GM18498 (cell line): ENCODE data around the gene EP400.

ENCODE experiments used
- ATAC-seq: cut with Tn5 transposase; IDR thresholded peaks from one replicate; pipeline ENCODE4 v1.9.1; 2021; ENCODE audit warnings: mild to moderate bottlenecking, moderate library complexity; ENCODE audit not compliant: unreplicated experiment

The EP400 gene

GRCh38 chr12:132109741-132110140 is 160.0 kb downstream of the EP400 start:
- no peak for ATAC-seq

DNA sequence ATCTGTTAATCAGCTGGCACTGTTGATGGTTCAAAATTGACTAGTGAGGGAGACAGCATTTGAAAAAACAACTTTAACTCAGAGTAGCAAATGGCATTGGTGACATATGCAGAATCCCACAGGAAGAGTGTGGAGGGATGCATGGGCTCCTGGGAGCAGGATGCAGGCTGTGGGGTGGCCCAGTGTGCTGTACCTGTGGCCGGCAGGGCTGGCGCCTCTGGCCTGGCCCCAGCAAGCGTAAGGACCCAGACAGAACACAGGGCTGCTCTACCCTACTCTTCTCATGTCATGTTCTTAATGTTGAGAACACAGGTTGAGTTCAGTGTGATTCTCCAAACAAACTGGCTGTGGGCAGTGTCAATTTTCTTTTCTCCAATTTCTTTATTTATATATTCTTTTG is 160.9 kb downstream of the EP400 start:
- no peak for ATAC-seq

- ATAC-seq: no peak
These were observed 162.0 kb downstream of the EP400 start for GRCh38 chr12:132111654-132112304.

GRCh38 chr12:132114667-132115066 is 164.9 kb downstream of the EP400 start:
- ATAC-seq: no peak

DNA sequence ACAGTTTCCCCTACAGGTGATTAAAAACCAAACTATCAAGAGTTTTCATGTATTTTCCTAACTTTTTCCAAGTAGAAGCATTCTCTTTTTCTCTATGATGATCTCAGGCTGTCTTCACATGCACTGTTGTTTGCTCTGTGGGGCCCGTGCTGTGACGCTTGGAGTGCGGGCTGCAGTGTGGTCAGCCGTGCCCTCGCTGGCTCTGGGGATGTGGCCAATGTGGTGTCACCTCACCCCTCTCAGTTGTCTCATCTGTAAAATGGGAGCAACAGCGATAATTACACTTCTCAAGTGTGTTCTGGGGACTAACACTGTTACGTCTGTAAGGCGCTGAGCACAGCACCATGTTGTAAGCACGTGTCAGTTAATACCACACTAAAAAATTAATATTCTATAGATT is 165.8 kb downstream of the EP400 start:
- ATAC-seq: no peak

- no peak for ATAC-seq
These were observed 167.2 kb downstream of the EP400 start for GRCh38 chr12:132116709-132117557.

DNA sequence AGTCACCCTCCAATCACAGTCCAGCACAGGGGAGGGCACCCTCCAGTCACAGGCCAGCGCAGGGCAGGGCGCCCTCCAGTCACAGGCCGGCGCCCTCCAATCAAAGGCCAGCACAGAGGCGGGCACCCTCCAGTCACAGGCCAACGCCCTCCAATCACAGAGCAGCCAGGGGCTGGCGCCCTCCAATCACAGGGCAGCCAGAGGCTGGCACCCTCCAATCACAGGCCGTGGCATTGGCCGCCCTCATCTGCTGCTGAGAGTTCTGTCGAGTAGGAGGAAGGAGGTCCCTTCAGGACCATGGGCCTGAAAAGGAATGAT is 167.8 kb downstream of the EP400 start:
- ATAC-seq: no peak

DNA sequence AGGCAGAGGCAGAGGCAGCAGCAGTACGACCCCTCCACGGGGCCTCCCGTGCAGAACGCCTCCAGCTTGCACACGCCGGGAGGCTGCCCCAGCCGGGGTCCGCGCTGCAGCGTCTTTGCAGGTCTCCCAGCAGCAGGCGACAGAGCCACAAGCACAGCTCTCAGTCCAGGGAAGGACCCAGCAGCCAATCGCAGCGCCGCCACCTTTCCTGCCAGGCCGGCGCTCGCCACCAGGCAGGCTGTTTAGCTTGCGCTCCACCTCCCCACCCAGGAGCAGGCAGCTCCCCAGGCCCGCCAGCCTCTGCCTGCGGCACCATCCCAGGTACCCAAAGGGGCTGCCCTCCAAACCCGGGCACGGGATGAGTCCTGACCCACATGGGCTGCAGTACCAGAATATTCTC is 169.1 kb downstream of the EP400 start:
- ATAC-seq: no peak

DNA sequence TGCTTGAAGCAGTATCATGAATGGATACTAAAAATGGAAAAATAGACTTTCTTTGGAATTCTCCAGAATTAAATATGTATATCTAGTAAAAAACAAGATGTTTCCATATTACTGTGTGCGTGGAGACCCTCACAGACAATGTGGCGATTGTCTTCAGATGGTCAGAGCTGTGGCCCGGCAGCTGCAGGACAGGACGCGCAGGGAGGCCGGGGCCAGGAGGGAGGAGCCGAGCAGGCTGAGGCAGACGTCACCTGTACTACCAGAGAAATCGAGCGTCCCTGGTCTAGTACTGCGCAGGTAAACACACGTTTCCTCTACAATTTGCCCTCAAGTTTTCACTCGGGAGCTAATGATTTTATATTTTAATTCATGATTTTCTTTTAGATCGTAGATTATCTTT is 171.5 kb downstream of the EP400 start:
- no peak for ATAC-seq

- ATAC-seq: no peak
These were observed 174.4 kb downstream of the EP400 start for GRCh38 chr12:132123970-132124765.

GRCh38 chr12:132124766-132125425 is 175.2 kb downstream of the EP400 start:
- no peak for ATAC-seq

DNA sequence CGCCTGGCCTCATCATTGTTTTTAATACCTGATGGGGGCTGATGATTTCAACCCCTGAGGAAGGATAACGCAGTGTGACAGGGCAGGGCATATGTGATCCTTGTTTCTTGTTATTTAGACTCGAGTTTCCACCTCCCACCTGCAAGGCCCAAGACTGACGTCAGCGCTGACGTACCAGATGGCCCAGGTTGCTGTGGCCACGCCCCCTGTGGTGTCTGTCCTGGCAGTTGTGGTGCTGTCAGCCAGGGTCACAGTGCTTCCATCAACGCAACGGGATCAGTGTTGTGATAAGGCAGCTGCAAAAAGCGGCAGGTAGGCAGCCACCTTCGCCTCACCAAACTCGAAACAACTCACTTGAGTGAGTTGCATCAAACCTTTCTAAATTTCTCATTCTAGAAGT is 176.0 kb downstream of the EP400 start:
- ATAC-seq: no peak

DNA sequence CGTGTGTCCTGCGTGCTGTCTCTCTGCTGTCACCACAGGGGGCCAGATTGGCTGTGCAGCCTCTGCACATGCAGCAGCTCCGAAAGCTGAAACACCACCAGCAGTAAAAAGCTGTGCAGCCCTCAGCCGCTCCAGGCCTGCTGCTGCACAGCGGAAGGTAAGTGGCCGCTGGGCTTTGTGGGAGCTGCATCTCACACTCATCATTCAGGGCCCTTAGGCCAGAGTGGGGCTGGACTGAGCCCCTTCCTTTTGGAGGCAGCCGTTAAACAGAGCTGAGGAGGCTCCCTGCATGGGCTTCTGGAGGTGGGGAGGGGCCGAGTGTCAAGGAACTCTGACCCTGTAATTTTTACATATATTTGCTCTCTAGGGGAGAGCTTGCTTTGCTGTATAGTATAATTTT is 177.3 kb downstream of the EP400 start:
- no peak for ATAC-seq

DNA sequence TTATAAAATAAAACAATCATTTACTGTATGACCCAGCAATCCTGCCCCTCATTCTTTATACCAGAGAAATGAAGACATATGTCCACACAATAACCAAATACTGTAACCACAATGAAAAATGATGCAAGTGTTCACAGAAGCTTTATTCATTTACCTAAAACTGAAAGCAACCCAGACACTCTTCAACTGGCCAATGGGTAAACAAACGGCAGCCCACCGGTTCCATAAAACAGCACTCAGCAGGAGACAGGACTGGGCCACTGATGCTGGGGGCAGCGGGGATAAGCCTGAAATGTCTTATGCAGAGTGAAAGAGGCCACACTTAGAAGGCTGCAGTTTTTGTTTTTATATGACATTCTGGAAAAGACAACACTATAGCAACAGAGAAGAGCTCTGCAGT is 179.3 kb downstream of the EP400 start:
- no peak for ATAC-seq

DNA sequence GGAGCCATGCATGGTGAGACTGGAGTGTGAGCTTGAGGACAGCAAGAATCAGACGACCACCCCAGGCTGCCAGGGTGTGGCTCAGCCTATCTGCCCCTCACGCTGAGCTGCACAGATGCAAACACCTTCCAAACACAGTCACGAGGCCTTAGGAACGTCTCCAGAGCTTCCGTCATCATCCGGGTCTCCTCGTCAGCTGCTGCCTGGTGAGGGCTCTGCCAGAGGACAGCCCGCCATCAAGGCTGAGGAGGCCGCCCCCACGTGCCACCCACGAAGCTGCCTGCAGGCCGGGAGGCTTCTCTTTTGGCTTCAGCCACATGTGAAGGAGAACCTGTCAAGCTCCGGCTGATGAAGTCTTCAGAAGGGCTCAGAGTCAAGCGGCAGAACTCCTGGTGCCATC is 180.9 kb downstream of the EP400 start:
- ATAC-seq: no peak
